ENCODE data around the gene AGAP1. TPM values are rescaled to one million over a fixed set of nuclear protein-coding genes. Genes with fewer than 3 reads are reported as not detected.

The AGAP1 gene
- total and polyA plus RNA-seq, 10 donors, result 1.1 to 26.6 (median 11.3) TPM

DNA sequence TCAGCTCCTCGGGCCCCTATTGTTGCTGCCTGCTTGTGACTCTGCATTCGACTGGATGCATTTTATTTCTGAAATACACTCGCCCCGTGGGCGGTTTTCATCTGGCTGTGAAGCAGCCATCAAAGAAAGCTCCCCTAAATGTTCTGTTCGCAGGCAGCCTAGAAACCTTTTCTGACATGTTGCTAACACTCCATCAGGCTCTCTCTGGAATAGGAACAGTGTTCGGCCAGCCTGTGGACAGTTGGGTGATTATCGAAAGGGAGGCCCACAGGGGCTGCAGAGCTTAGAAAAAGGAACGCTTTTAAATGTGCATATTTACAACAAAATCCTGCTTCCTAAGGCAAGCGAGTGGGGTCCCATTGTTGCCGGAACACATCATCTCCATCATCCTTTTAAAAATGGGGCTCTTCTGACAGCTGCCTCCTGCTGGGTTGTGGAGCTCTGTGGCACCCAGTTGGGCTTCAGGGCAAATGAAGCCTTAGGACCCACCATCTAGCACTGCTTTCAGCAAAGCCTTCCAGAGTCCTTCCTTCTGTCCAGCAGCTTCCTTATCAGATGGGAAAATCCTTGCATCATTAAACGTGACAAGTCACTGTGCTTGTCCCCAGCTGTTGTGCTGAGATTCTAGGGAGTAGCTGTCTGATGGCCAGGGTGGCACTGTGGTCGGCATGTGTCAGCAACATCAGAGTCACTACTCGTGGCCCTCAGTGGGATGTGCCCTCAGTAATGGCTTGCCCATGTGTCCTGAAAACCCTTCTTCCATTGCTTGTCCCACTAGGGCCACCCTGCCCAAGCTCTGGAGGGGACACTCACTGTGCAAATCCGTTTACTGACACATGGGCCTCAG lies 571.7 kb downstream of the AGAP1 start:
- no peaks in the 10 kb centered on the region for H3K9me3 ChIP-seq
- intact Hi-C loops (cut with DNase I; ENCODE audit: low total_unique reads), result no loop called here
- H3K36me3 ChIP-seq, result no peaks in the 10 kb centered on the region
- H3K27me3 ChIP-seq (replicated peaks in 1 of 7), result no peaks in the 10 kb centered on the region
- no peak for DNase-seq
- H3K27ac ChIP-seq, result no peak overlapping the region
- WGBS, 5 donors, result 79 to 87% (median 85%) methylated on average over 15 of the region's 15 CpGs
- no peaks in the 10 kb centered on the region for H3K4me1 ChIP-seq
- no peak overlapping the region for H3K4me3 ChIP-seq
- TF ChIP-seq POLR2A (IDR thresholded peaks at IDR 0.05) (no peak), POLR2AphosphoS5 (IDR thresholded peaks at IDR 0.05) (no peak)
- TF ChIP-seq, protein P1, sequence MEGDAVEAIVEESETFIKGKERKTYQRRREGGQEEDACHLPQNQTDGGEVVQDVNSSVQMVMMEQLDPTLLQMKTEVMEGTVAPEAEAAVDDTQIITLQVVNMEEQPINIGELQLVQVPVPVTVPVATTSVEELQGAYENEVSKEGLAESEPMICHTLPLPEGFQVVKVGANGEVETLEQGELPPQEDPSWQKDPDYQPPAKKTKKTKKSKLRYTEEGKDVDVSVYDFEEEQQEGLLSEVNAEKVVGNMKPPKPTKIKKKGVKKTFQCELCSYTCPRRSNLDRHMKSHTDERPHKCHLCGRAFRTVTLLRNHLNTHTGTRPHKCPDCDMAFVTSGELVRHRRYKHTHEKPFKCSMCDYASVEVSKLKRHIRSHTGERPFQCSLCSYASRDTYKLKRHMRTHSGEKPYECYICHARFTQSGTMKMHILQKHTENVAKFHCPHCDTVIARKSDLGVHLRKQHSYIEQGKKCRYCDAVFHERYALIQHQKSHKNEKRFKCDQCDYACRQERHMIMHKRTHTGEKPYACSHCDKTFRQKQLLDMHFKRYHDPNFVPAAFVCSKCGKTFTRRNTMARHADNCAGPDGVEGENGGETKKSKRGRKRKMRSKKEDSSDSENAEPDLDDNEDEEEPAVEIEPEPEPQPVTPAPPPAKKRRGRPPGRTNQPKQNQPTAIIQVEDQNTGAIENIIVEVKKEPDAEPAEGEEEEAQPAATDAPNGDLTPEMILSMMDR (IDR thresholded peaks at IDR 0.05 in 8 of 11, conservative IDR thresholded peaks at IDR 0.05 in 3 of 11), result no peak

DNA sequence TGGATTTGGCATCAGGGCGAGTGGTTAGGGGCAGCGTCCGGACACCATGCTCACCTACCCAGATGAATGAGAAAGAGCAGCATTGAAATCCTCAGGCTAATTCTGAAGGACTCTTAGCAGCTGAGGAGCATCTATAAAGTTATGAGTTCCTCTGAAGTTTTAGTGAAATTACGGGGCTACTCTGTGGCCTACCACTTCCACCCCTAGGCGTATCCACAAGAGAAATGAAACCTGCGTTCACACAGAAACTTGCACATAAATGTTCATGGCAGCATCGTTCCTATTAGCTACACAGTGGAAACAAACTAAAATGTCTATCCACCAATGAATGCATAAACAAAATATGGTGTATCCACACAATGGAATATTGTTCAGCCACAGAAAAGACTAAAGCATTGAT lies 576.4 kb downstream of the AGAP1 start:
- DNase-seq, result no peak
- 80 to 87% (median 84%) methylated on average over 7 of the region's 7 CpGs for WGBS, 5 donors
- no peak overlapping the region for H3K27ac ChIP-seq
- H3K36me3 ChIP-seq, result no peaks in the 10 kb centered on the region
- no peaks in the 10 kb centered on the region for H3K27me3 ChIP-seq (replicated peaks in 1 of 7)
- intact Hi-C loops (cut with DNase I; ENCODE audit: low total_unique reads), result no loop called here
- H3K9me3 ChIP-seq, result no peaks in the 10 kb centered on the region
- TF ChIP-seq, protein P1 (IDR thresholded peaks at IDR 0.05 in 8 of 11, conservative IDR thresholded peaks at IDR 0.05 in 3 of 11), result no peak
- TF ChIP-seq POLR2A (IDR thresholded peaks at IDR 0.05) (no peak), POLR2AphosphoS5 (IDR thresholded peaks at IDR 0.05) (no peak)
- H3K4me1 ChIP-seq, result no peaks in the 10 kb centered on the region
- H3K4me3 ChIP-seq, result no peak overlapping the region

DNA sequence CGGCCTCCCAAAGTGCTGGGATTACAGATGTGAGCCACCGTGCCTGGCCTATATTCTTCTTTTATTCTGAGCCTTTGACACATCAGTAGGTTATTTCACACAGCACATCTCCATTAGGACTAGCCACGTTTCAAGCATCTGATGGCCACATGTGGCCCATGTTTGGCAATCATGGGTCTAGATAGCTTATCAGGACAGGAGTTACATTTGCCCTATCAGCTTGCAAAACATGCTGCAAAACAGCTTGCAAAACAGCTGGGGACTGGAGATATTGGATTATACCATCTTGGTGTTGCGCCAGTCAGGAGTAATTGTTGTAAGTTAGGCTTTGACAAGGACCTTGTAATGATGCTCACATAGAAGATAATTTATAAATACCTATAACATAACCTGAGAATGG lies 579.4 kb downstream of the AGAP1 start:
- TF ChIP-seq POLR2A (IDR thresholded peaks at IDR 0.05) (no peak), POLR2AphosphoS5 (IDR thresholded peaks at IDR 0.05) (no peak)
- H3K4me3 ChIP-seq, result no peak overlapping the region
- no peaks in the 10 kb centered on the region for H3K9me3 ChIP-seq
- no peaks in the 10 kb centered on the region for H3K27me3 ChIP-seq (replicated peaks in 1 of 7)
- H3K4me1 ChIP-seq, result no peaks in the 10 kb centered on the region
- no peaks in the 10 kb centered on the region for H3K36me3 ChIP-seq
- WGBS, 5 donors, result 80 to 94% (median 88%) methylated on average over 4 of the region's 4 CpGs
- no peak overlapping the region for H3K27ac ChIP-seq
- no peak for DNase-seq
- intact Hi-C loops (cut with DNase I; ENCODE audit: low total_unique reads), result no loop called here

DNA sequence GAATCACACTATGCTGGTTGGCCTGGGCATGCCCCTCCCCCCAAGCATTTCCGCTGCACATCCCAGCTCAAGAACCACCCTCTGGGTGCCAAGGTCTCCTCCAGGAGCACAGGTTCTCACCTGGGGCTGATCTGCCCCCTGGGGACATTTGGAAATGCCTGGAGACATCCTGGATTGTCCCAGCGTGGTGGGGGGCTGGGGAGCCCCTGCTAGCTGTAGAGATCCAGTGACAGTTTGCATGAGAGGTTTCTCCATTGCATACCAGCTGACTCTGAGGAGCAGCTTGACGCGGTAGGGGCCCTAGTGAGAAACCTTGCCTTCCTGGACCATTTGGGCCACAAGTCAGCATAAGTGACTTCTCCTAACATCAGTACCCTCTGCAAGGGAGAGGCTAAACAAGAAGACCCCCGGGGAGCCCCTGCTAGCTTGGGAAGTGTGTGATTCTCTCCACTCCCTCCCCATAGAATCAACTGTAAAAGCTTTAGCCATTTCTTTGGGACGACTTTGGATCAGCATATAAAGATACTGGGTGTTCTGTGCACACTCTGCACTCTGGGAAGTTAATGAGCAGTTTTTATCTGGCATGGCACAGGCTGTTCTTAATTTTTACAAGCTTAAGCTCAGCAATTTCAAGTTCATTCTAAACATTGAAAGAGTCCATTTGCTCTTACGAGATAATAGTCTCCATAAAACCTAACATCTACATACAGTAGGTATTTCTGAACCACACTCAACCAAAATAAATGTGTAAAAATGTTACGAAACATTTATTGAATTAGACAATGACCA lies 580.2 kb downstream of the AGAP1 start:
- Histone ChIP-seq H3K9me3 (no peaks in the 10 kb centered on the region), H3K36me3 (no peaks in the 10 kb centered on the region), H3K4me3 (no peak overlapping the region), H3K27ac (no peak overlapping the region), H3K4me1 (no peaks in the 10 kb centered on the region), H3K27me3 (replicated peaks in 1 of 7) (no peaks in the 10 kb centered on the region)
- no peak for DNase-seq
- WGBS, 5 donors, result 72 to 81% (median 74%) methylated on average over 8 of the region's 8 CpGs
- TF ChIP-seq POLR2A (IDR thresholded peaks at IDR 0.05) (no peak), POLR2AphosphoS5 (IDR thresholded peaks at IDR 0.05) (no peak)
- TF ChIP-seq, protein P1 (IDR thresholded peaks at IDR 0.05 in 8 of 11, conservative IDR thresholded peaks at IDR 0.05 in 3 of 11), result no peak
- intact Hi-C loops (cut with DNase I; ENCODE audit: low total_unique reads), result no loop called here

Data from spleen (tissue), 11 donors.